Stimulated activated CD8-positive, alpha-beta memory T cell treated with anti-CD3 and anti-CD28 coated beads, Interleukin-15, amount 100 ng/mL, for 4 hours (primary cell): ENCODE data around the gene RABL3.
"Not testable (repeated sequence)": the region's sequence is repeated elsewhere in the genome, so short reads cannot be mapped to it uniquely, and the experiment has no call there.

Source experiments
- DNase-seq, 2 donors: peaks; one replicate each; pipeline ENCODE4 v3.0.0-alpha.2; 2020; ENCODE audit warnings: low read depth in 2 of 2

Gene RABL3

DNA sequence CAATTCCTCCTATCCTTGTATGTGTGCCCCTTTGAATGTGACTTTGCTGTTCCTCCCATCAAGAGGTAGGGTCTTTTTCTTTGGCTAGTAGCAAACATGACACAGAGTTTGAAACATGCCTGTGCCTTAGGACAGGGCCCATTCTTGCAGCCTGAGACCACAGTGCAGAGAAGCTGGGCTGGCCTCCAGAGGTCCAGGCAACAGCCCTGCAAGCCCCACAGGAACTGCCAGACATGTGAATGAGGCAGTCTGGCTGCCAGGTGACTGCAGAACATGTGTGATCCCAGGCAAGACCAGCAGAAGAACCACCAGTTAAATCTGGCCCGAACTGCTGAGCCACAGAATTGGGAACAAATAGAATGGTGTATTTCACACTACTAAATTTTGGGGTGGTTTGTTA lies 59.1 kb downstream of the RABL3 start:
- no peak for DNase-seq

DNA sequence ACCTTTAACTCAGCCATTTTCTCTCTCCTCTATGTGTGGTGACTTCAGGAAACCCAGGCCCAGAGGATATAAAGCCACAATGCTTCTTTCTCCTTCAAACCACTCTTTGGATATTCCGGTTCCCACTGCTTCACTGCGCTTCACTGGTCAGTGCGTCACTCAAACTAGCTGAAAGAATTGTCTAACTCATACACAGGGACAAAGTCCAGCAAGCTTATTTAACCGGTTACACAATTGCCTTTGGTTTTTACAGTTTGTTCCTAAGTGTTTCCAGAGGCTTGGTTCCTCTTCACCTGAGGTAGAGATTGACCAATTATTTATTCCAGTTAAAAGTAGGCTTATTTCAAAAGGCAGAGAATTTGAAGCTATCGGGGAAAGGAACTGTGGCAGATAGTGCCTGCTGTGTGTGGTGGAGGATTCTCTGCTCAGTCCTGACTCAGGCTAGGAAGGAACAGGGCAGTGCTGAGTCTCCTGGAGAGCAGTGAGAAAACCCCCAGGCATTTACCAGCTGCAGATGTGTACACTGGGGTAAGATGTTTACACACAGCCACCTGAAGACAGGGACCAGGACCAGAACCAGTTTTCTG lies 60.1 kb downstream of the RABL3 start, which contains the start of gene HGD:
Gene HGD (minus strand): TSS at position 145 of the 587 bp plus-strand sequence. CDS start 128 bp downstream, at position 17.
- no peak for DNase-seq

- no peak for DNase-seq
Observed at GRCh38 chr3:120681506-120682038, 60.7 kb downstream of the RABL3 start.

DNA sequence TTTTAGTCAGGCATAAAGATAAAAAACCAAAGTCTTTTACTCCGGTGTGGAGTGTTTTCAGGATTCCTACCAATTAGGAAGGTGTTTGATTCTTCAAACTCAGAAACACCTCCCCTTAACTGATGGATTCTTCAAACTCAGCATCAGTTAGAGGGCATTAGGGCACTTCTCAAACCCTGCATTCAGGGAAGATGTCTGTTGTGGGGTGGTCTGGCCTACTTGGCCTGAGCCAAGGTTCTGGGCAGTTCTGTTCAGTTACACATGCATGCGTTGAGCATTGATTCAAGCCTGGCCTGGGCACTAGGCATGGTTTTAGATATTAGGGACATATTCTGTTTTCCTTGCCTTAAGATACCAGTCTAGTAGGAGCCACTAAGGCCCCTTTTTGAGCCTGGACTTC lies 61.3 kb downstream of the RABL3 start:
- DNase-seq, result no peak

DNA sequence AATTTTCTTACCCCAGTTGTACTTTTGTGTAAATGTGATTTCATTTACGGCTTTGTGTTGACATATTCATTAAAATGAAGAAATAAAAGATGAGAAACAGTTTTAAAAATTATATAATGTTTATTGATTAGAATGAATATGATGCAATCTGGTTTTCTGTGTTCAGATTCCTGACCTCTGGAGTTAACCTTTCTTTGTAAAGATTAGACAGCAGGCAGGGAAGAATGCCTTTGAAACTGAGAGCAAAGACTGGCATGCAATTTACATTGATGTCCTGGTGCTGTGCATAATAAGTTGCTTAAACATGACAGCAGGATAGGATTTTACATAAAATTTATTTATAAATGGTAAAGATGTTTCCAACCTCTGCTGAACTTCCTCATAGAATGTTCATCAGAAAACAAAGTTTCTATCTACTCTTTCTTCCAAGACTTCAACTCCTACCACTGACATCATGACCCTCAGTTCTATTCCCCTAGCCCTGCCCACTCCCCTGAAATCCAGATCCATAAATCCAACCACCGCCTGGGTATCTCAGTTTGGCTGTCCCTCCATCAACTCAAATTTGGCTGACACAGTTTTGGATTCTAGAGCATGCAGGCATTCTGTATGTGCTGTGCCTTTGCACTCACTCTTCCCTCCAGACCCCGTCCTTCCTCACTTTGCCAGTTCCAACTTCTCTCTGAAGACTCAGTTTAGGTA lies 62.0 kb downstream of the RABL3 start:
- DNase-seq, result no peak

DNA sequence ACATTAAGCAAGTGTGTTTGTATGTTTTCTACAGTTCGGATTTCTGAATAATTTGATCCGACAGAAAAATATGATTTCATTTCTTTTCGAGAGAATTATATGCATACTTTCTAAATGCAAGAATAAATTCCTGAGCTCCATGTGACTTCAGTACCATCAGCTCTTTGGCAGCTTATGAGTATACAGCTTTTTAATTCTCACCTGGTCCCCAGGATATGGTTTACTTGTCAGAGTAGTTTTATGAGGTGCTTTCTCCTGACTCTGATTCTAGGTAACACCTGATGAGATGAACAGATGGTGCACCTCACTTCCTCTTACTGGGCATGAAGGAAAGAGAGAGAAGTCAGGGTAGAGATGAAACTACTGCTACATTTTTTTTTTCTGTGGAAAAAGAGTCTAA lies 63.3 kb downstream of the RABL3 start:
- DNase-seq, result no peak

- DNase-seq, result no peak
Observed at GRCh38 chr3:120678331-120678947, 63.9 kb downstream of the RABL3 start.

GRCh38 chr3:120677193-120677592 lies 65.1 kb downstream of the RABL3 start:
- not testable (repeated sequence) for DNase-seq

- DNase-seq, result no peak
Observed at GRCh38 chr3:120673116-120673515, 69.2 kb downstream of the RABL3 start.

GRCh38 chr3:120670576-120670975 lies 71.7 kb downstream of the RABL3 start:
- no peak for DNase-seq

GRCh38 chr3:120664926-120665325 lies 77.4 kb downstream of the RABL3 start:
- DNase-seq, result no peak

DNA sequence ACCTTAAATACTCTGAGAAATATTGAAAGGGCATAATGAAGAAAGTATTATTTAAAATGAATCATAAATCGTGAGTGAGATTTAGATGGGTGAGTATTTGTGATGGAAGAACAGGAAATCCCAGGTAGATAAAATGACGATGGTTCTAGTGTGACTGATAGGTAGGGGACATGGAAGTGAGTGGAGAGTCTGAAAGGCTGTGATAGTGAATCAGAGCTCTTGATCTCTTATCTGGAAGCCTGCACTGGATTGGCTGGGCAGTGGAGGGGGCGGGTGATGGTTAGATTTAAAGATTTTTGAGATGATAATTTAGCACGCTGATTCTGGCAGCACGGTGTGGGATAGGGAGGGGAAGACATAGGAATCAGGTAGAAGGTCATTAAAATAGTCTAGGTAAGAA lies 80.4 kb downstream of the RABL3 start:
- DNase-seq, result no peak

DNA sequence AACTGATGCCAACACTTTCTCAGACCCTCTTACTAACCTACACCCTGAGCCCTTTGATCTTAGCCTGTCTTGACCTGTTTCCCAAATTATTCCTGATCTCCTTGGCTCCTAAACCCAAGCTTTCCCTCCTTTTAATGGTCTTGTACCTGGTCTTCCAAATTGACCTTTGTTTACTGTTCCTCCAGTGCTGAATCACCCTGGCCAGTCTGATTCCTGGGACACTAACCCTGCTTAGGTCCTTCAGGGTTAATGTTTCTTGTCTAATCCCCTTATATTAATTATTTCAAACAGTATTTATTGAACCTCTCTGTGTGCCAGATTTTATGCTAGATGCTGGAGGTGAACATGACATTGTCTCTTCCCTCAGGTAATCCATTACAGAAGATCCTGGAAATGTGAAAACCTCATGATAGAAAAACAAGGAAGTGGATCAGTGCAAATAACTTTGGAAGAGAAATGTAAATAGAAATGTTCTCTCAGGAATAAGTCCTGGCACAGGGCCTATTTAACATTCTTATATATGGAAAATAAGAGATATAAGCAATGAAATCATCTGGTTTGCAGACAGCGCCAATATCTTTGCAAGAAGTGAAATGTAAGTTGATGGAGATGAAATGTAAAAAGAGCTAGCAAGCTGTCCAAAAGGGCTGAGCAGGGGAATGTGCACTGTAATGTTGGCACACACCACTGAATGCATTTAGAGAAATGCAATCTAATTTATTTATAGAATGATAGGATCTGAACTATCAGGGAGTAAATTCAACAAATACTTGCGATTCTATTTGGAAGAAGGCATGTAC lies 81.0 kb downstream of the RABL3 start:
- no peak for DNase-seq

DNA sequence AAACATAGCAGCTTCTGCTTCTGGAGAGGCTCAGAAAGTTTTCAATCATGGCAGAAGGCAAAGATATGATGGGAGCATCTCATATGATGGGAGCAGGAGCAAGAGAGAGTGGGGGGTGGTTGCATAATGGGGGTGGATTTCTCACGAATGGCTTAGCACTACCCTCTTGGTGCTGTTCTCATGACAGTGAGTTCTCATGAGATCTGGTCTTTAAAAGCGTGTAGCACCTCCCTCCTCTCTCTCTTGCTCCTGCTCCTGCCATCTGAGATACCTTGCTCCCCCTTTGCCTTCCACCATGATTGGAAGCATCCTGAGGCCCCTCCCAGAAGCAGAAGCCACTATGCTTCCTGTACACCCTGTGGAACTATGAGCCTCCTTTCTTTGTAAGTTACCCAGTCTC lies 82.5 kb downstream of the RABL3 start:
- DNase-seq, result no peak

GRCh38 chr3:120659285-120659684 lies 83.0 kb downstream of the RABL3 start:
- no peak for DNase-seq

GRCh38 chr3:120652896-120653545 lies 89.3 kb downstream of the RABL3 start:
- DNase-seq, result no peak

DNA sequence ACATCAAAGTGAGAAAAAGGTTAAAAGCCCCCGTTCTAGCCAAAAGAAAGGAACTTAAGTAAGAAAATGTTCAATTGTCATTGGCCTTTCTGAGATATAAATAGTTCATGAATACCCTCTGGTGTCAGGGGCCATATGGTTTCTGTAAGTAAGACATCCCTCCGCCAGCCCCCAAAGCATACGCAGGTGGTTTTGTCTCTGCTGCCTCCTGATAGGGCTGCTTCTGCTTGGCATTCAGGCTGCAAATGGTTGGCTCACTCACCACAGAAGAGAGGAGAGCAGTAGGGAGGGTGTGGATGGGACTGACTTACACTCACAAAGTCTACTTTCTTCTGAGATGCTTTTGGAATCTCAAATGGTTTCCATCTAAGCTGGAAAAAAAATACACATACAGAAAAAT lies 90.0 kb downstream of the RABL3 start:
- DNase-seq, result no peak

DNA sequence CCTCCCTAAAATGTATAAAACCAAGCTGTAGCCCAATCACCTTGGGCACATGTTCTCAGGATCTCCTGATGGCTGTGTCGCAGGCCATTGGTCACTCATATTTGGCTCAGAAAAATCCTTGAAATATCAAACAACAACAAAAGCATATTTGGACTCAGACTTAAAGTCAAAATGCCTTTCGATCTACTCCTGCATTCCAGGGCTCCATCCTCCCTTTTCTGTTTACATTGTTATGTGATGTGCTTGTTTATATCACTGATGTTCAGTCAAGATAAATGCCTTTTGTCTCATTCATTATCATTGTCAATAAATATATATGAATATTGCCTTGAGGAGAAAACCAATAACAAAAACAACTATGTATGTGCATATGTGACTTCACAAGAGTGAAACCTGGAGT lies 92.0 kb downstream of the RABL3 start:
- DNase-seq, result no peak

- no peak for DNase-seq
Observed at GRCh38 chr3:120649830-120650233, 92.5 kb downstream of the RABL3 start.

DNA sequence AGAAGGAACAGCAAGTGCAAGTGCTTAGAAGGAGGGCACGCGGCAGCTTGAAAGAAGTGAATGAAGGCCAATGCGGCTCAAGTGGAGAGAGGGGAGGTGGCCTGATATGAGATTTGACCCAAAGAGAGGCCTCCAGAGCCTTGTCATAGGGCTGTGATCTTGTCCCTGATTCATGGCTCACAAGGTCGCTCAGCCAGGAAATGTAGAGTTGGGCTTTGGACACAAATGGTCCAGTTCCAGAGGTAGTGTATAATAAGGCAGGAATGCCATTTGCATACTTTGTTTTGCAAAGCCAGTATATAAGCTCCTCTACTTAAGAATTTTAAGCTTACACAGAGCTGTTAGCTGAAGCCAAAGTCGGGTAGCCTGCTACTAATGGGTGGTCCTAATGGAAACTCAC lies 94.0 kb downstream of the RABL3 start:
- DNase-seq, result no peak

GRCh38 chr3:120646771-120647432 lies 95.4 kb downstream of the RABL3 start:
- DNase-seq, result no peak
